ENCODE results near the gene SLC14A1. TPM values are rescaled to one million over a fixed set of nuclear protein-coding genes. Genes with fewer than 3 reads are reported as not detected.

Gene SLC14A1
- total RNA-seq, 2 experiments from 2014 or later, result 5.2 to 5.3 TPM

GRCh38 chr18:45708831-45709230, 15.2 kb upstream of the SLC14A1 start:
- H3K4me3 ChIP-seq (ENCODE audit: low read length), result no peak overlapping the region
- Mint-ChIP-seq H3K4me3 (no peak overlapping the region), H3K4me1 (ENCODE audit: low read depth) (no peaks in the 10 kb centered on the region), H3K9me3 (peaks cover 27% of the 10 kb centered on the region), H3K27ac (no peak overlapping the region), H3K27me3 (no peaks in the 10 kb centered on the region), H3K36me3 (ENCODE audit: low read depth) (peaks cover 40% of the 10 kb centered on the region)
- CTCF ChIA-PET, result interaction anchor here (0.6 kb wide), 1 partner anchor 164 kb away, joined by 3 read pairs; no protein-coding TSS in a partner anchor
- H3K27ac ChIP-seq (ENCODE audit: low read depth in 1 of 2, low read length in 2 of 2), result no peak overlapping the region
- peaks cover 2% of the 10 kb centered on the region for H3K36me3 ChIP-seq (ENCODE audit: insufficient read depth, low read length)
- POLR2A ChIA-PET, result no interaction called here
- peaks cover 23 to 27% of the 10 kb centered on the region in 2 experiments for H3K9me3 ChIP-seq (ENCODE audit: control insufficient read depth in 1 of 2, insufficient read depth in 1 of 2, low read length in 2 of 2)
- no peak for DNase-seq
- ATAC-seq (ENCODE audit: poor library complexity), result no peak
- H3K4me1 ChIP-seq (ENCODE audit: insufficient read depth, low read length), result no peaks in the 10 kb centered on the region
- no peak for TF ChIP-seq CTCF (IDR thresholded peaks at IDR 0.05)
- H3K27me3 ChIP-seq (ENCODE audit: control insufficient read depth in 1 of 2, insufficient read depth in 2 of 2, low read length in 2 of 2), result no peaks in the 10 kb centered on the region
- intact Hi-C loops (cut with DNase I, micrococcal nuclease), result no loop called here

- H3K36me3 Mint-ChIP-seq (ENCODE audit: low read depth), result peaks cover 21% of the 10 kb centered on the region
- no peak overlapping the region for H3K27ac ChIP-seq (ENCODE audit: low read depth in 1 of 2, low read length in 2 of 2)
- ChIA-PET CTCF (no interaction called here), POLR2A (no interaction called here)
- no peak overlapping the region for H3K4me3 ChIP-seq (ENCODE audit: low read length)
- H3K36me3 ChIP-seq (ENCODE audit: insufficient read depth, low read length), result peaks cover 2% of the 10 kb centered on the region
- no peaks in the 10 kb centered on the region for H3K27me3 Mint-ChIP-seq
- no peaks in the 10 kb centered on the region for H3K4me1 ChIP-seq (ENCODE audit: insufficient read depth, low read length)
- no peak for ATAC-seq (ENCODE audit: poor library complexity)
- H3K9me3 Mint-ChIP-seq, result peaks cover 16% of the 10 kb centered on the region
- intact Hi-C loops (cut with DNase I, micrococcal nuclease), result no loop called here
- H3K27ac Mint-ChIP-seq, result no peak overlapping the region
- TF ChIP-seq CTCF (IDR thresholded peaks at IDR 0.05), result no peak
- no peaks in the 10 kb centered on the region for H3K4me1 Mint-ChIP-seq (ENCODE audit: low read depth)
- no peak for DNase-seq
- no peaks in the 10 kb centered on the region for H3K27me3 ChIP-seq (ENCODE audit: control insufficient read depth in 1 of 2, insufficient read depth in 2 of 2, low read length in 2 of 2)
- H3K4me3 Mint-ChIP-seq, result no peak overlapping the region
- H3K9me3 ChIP-seq (ENCODE audit: control insufficient read depth in 1 of 2, insufficient read depth in 1 of 2, low read length in 2 of 2), result peaks cover 18 to 22% of the 10 kb centered on the region in 2 experiments
Measured at GRCh38 chr18:45712061-45712460, 11.9 kb upstream of the SLC14A1 start.

- Mint-ChIP-seq H3K4me3 (no peak overlapping the region), H3K27me3 (no peaks in the 10 kb centered on the region), H3K9me3 (peaks cover 10% of the 10 kb centered on the region), H3K27ac (no peak overlapping the region), H3K4me1 (ENCODE audit: low read depth) (no peaks in the 10 kb centered on the region), H3K36me3 (ENCODE audit: low read depth) (peaks cover 16% of the 10 kb centered on the region)
- ChIA-PET POLR2A (no interaction called here), CTCF (interaction anchor here (1.3 kb wide), 1 partner anchor 10 kb away, joined by 4 read pairs; no protein-coding TSS in a partner anchor)
- Histone ChIP-seq H3K27me3 (ENCODE audit: control insufficient read depth in 1 of 2, insufficient read depth in 2 of 2, low read length in 2 of 2) (no peaks in the 10 kb centered on the region), H3K9me3 (ENCODE audit: control insufficient read depth in 1 of 2, insufficient read depth in 1 of 2, low read length in 2 of 2) (peaks cover 11 to 16% of the 10 kb centered on the region in 2 experiments), H3K36me3 (ENCODE audit: insufficient read depth, low read length) (peaks cover 2% of the 10 kb centered on the region), H3K4me3 (ENCODE audit: low read length) (no peak overlapping the region), H3K4me1 (ENCODE audit: insufficient read depth, low read length) (no peaks in the 10 kb centered on the region), H3K27ac (ENCODE audit: low read depth in 1 of 2, low read length in 2 of 2) (no peak overlapping the region)
- ATAC-seq (ENCODE audit: poor library complexity), result no peak
- no peak for DNase-seq
- intact Hi-C loops (cut with DNase I, micrococcal nuclease), result no loop called here
- TF ChIP-seq CTCF (IDR thresholded peaks at IDR 0.05), result no peak
Measured at GRCh38 chr18:45713239-45713638, 10.7 kb upstream of the SLC14A1 start.
